Skeletal muscle tissue (tissue), 4 donors: ENCODE data around the gene FARSB. TPM values are rescaled to one million over a fixed set of nuclear protein-coding genes. Genes with fewer than 3 reads are reported as not detected.

Experiments
- H3K27ac ChIP-seq: one replicate; pipeline ENCODE4 v1.7.0; 2013; ENCODE audit warnings: mild to moderate bottlenecking, low read depth, low read length, inconsistent platforms
- H3K27me3 ChIP-seq, 3 donors: one replicate each; pipeline ENCODE4 v1.7.0; 2013; ENCODE audit warnings: low read length in 3 of 3; ENCODE audit not compliant: control insufficient read depth in 3 of 3, insufficient read depth in 3 of 3
- H3K36me3 ChIP-seq, 3 donors: one replicate each; pipeline ENCODE4 v1.7.0; 2013; ENCODE audit warnings: low read length in 3 of 3; ENCODE audit not compliant: control insufficient read depth in 3 of 3, insufficient read depth in 3 of 3
- H3K4me1 ChIP-seq, 3 donors: one replicate each; pipeline ENCODE4 v1.7.0; 2013; ENCODE audit warnings: low read length in 3 of 3, mild to moderate bottlenecking in 3 of 3; ENCODE audit not compliant: control insufficient read depth in 3 of 3, insufficient read depth in 3 of 3
- H3K4me3 ChIP-seq, 3 donors: one replicate each; pipeline ENCODE4 v1.7.0; 2013; ENCODE audit warnings: low read length in 3 of 3
- H3K9ac ChIP-seq, 3 donors: one replicate each; pipeline ENCODE4 v1.7.0; 2013; ENCODE audit warnings: low read length in 3 of 3, mild to moderate bottlenecking in 3 of 3, moderate library complexity in 2 of 3, low read depth in 1 of 3
- H3K9me3 ChIP-seq, 3 donors: one replicate each; pipeline ENCODE4 v1.7.0; 2013; ENCODE audit warnings: low read length in 3 of 3; ENCODE audit not compliant: control insufficient read depth in 3 of 3
- total RNA-seq: library from RNA; depleted of rRNA; stranded (reverse); fragments of >200 nt; gene quantifications from one replicate; pipeline ENCODE4 v1.2.3, GENCODE V29; 2014
- donor health status: Osteomylitis.

FARSB gene
- total RNA-seq, 1 donor from 2014 or later, result 18.8 TPM

DNA sequence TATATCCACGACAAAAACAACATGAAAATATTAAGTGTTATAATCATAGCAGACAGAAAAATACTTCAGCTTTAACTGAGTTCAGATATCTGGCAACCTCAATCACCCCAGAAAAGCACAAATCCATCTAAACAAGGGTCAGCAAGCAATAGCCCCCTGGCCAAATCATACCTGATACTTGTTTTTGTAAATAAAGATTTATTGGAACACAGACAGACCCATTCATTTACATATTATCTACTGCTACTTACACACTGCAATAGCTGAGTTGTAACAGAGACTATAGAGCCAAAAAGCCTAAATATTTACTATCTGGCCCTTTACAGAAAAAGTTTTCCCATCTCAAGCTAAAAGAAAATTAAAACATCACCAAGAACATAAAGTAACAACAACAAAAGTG, 12.8 kb downstream of the FARSB start:
- Histone ChIP-seq H3K4me3 (no peak overlapping the region), H3K4me1 (no peaks in the 10 kb centered on the region), H3K27ac (no peak overlapping the region), H3K9ac (no peak overlapping the region), H3K9me3 (no peaks in the 10 kb centered on the region), H3K36me3 (peaks cover 8 to 45% (median 35%) of the 10 kb centered on the region in 3 donors), H3K27me3 (no peaks in the 10 kb centered on the region)

- Histone ChIP-seq H3K27ac (no peak overlapping the region), H3K36me3 (peaks cover 12 to 51% (median 31%) of the 10 kb centered on the region in 3 donors), H3K4me3 (no peak overlapping the region), H3K9ac (no peak overlapping the region), H3K27me3 (no peaks in the 10 kb centered on the region), H3K9me3 (no peaks in the 10 kb centered on the region), H3K4me1 (no peaks in the 10 kb centered on the region)
These were observed 14.6 kb downstream of the FARSB start for GRCh38 chr2:222641336-222641735.

DNA sequence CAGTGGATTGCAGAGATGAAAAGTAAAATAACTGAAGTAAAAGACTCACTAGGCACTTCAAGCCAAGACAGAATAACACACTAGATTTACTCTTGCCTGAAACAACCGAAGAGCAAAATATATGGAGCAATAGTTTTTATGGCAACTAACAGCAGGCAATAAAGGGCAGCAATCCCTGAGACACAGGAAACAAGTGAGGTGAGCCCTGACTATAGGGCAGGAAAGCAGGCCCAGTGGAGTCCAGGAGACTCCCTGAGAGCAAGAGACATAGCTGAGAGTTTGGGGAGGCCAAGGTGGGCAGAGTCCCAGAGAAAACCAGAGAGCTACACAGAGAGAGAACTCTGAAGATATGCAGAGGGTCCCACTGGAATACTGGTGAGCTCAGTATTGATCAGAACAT, 18.8 kb downstream of the FARSB start:
- no peaks in the 10 kb centered on the region for H3K27me3 ChIP-seq
- no peak overlapping the region for H3K4me3 ChIP-seq
- H3K36me3 ChIP-seq, result peaks cover 17 to 45% (median 28%) of the 10 kb centered on the region in 3 donors

GRCh38 chr2:222635295-222635694, 20.6 kb downstream of the FARSB start:
- peaks cover 23 to 47% (median 30%) of the 10 kb centered on the region in 3 donors for H3K36me3 ChIP-seq
- H3K4me3 ChIP-seq, result no peak overlapping the region
- H3K27ac ChIP-seq, result no peak overlapping the region
- no peak overlapping the region for H3K9ac ChIP-seq
- no peaks in the 10 kb centered on the region for H3K27me3 ChIP-seq
- H3K9me3 ChIP-seq, result no peaks in the 10 kb centered on the region
- no peaks in the 10 kb centered on the region for H3K4me1 ChIP-seq

More for the DNA sequence above, 18.8 kb downstream of the FARSB start:
- Histone ChIP-seq H3K27ac (no peak overlapping the region), H3K4me1 (no peaks in the 10 kb centered on the region), H3K9ac (no peak overlapping the region), H3K9me3 (no peaks in the 10 kb centered on the region)

DNA sequence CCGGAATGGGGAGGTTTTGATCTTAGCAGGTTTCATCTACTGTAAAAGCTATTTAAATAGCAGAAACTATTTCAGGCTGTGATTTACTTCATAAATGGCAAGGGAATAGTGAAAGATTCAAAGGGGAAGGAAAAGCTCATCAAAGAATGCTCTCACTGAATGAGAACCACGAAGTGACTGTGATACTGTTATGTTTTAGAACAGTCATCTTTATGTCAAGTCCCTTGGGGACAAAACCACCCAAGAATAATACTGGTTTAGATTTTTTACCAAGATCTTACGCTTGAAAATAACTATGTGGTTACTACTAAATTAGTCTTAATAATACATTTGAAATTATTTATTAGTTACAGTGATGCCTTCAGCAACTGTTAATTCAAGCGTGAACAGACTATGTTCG, 28.1 kb downstream of the FARSB start:
- Histone ChIP-seq H3K4me1 (no peaks in the 10 kb centered on the region), H3K9ac (no peak overlapping the region), H3K27me3 (no peaks in the 10 kb centered on the region), H3K27ac (no peak overlapping the region), H3K9me3 (no peaks in the 10 kb centered on the region), H3K4me3 (no peak overlapping the region), H3K36me3 (peaks cover 33 to 60% (median 54%) of the 10 kb centered on the region in 3 donors)

GRCh38 chr2:222623756-222624309, 32.1 kb downstream of the FARSB start:
- H3K9ac ChIP-seq, result no peak overlapping the region
- no peaks in the 10 kb centered on the region for H3K9me3 ChIP-seq
- peaks cover 21 to 72% (median 52%) of the 10 kb centered on the region in 3 donors for H3K36me3 ChIP-seq
- H3K27ac ChIP-seq, result no peak overlapping the region
- H3K27me3 ChIP-seq, result no peaks in the 10 kb centered on the region
- H3K4me1 ChIP-seq, result no peaks in the 10 kb centered on the region
- H3K4me3 ChIP-seq, result no peak overlapping the region

DNA sequence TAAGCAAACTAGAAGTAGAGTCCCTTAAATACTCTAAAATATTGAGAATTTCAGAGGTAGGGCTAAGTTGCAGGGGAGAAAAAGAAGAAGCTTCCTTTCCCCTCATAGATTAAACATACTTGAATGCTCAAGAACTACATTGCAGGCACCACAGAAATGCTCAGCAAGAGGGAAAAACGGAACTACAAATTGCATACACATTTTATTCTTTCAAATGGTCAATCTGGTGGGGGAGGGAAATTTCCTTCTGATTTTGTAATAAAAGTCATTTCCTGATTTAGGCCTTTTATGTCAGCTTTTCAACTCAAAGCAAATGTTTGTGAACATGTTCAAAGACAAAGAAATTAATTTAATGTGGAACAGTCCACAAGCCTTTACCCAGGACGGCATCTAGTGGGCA, 33.0 kb downstream of the FARSB start:
- no peak overlapping the region for H3K9ac ChIP-seq
- peaks cover 16 to 70% (median 49%) of the 10 kb centered on the region in 3 donors for H3K36me3 ChIP-seq
- no peaks in the 10 kb centered on the region for H3K4me1 ChIP-seq
- H3K27me3 ChIP-seq, result no peaks in the 10 kb centered on the region
- H3K9me3 ChIP-seq, result no peaks in the 10 kb centered on the region
- no peak overlapping the region for H3K4me3 ChIP-seq
- no peak overlapping the region for H3K27ac ChIP-seq

DNA sequence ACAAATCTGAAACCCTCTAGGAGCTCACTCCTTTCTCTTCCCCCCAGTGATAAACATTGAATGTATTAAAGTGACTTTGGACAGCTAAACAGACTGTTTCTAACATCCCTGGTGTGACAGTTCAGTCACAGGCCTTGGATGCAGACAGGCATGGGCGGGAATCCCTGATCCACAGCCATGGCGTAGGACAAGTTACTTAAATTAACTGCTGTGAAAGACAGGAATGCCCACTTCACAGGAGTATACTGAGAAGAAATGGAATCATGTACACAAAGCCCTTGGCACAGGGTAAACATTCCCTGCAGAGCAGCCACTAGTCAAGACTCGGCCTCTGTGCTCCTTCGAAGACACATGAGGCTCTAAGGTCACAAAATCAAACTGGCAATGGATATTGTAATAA, 34.0 kb downstream of the FARSB start:
- Histone ChIP-seq H3K9ac (no peak overlapping the region), H3K27me3 (no peaks in the 10 kb centered on the region), H3K9me3 (no peaks in the 10 kb centered on the region), H3K36me3 (peaks cover 11 to 74% (median 42%) of the 10 kb centered on the region in 3 donors), H3K4me1 (no peaks in the 10 kb centered on the region), H3K27ac (no peak overlapping the region), H3K4me3 (no peak overlapping the region)

- peaks cover 4 to 47% (median 30%) of the 10 kb centered on the region in 3 donors for H3K36me3 ChIP-seq
- no peak overlapping the region for H3K4me3 ChIP-seq
- H3K4me1 ChIP-seq, result no peaks in the 10 kb centered on the region
- H3K27me3 ChIP-seq, result no peaks in the 10 kb centered on the region
- H3K27ac ChIP-seq, result no peak overlapping the region
- H3K9ac ChIP-seq, result no peak overlapping the region
- H3K9me3 ChIP-seq, result no peaks in the 10 kb centered on the region
These were observed 40.6 kb downstream of the FARSB start for GRCh38 chr2:222615320-222615719.

DNA sequence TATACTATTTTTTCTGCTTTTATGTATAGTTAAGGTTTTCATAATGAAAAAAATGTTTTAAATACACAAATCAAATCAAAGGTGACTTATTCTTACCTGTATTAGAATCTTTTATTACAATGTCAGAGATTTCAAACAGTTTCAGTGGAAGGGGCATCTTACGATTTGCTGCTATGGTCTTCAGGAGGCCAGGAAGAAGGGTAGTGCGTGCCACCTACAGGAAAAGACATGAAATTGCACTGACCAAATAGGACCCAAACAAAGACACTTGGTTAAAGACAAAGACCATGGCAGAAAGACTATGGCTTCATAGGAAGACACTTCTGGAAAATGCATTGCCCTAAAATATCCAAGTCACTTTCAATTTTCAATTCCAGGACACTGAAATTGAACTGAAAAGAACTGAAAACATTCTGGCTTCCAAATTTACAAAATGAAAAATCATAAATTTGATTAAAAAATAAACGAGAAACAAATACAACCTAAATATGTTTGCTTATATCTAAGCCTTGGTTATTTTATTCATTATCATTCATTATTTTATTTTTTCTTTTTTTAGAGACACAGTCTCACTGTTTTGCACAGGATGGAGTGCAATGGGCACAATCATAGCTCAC, 42.1 kb downstream of the FARSB start:
- Histone ChIP-seq H3K4me3 (no peak overlapping the region), H3K4me1 (no peaks in the 10 kb centered on the region), H3K9me3 (no peaks in the 10 kb centered on the region), H3K9ac (no peak overlapping the region), H3K27me3 (no peaks in the 10 kb centered on the region), H3K36me3 (peaks cover 4 to 37% (median 25%) of the 10 kb centered on the region in 3 donors), H3K27ac (no peak overlapping the region)
